Endometrial microvascular endothelial cells (primary cell): ENCODE data around the gene TMEM30A. TPM values are rescaled to one million over a fixed set of nuclear protein-coding genes. Genes with fewer than 3 reads are reported as not detected.

ENCODE experiments used
- in situ Hi-C: cut with HindIII; loops from 2 replicates; pipeline ENCODE4 v1.10.0; 2017; ENCODE audit warnings: low sequenced_read_pairs, low pct_unique_long_range_greater_than_20kb; ENCODE audit errors: inconsistent ontology term
- total RNA-seq: library from RNA; depleted of rRNA; stranded (reverse); fragments of >200 nt; gene quantifications from one replicate; pipeline ENCODE4 v1.2.3, GENCODE V29; 2015; ENCODE audit errors: inconsistent ontology term

The TMEM30A gene
- total RNA-seq, 1 donor from 2014 or later = 313 TPM

GRCh38 chr6:75205776-75206575 lies 78.6 kb downstream of the TMEM30A start, which contains the start of gene COL12A1:
TSS of gene COL12A1 (minus strand) at chr6:75206053. CDS start at chr6:75202792, 3,261 bp downstream.
- in situ Hi-C loops = loop anchor here (25.0 kb wide), 1 partner anchor 1119 kb away; no protein-coding TSS in a partner anchor

- in situ Hi-C loops = loop anchor here (25.0 kb wide), 1 partner anchor 1118 kb away; no protein-coding TSS in a partner anchor
Measured at GRCh38 chr6:75204959-75205775, 79.4 kb downstream of the TMEM30A start.

- in situ Hi-C loops = loop anchor here (25.0 kb wide), 1 partner anchor 1117 kb away; no protein-coding TSS in a partner anchor
Measured at GRCh38 chr6:75204217-75204958, 80.2 kb downstream of the TMEM30A start.

GRCh38 chr6:75203721-75204120 lies 80.9 kb downstream of the TMEM30A start:
- in situ Hi-C loops = loop anchor here (25.0 kb wide), 1 partner anchor 1116 kb away; no protein-coding TSS in a partner anchor

Other genes starting within 250 kb of the TMEM30A start
- gene COL12A1, start 78.7 kb downstream of the TMEM30A start, total RNA-seq = 64.7 TPM
- gene COX7A2, start 41.0 kb downstream of the TMEM30A start, total RNA-seq = 381 TPM
- gene FILIP1, start 209.0 kb upstream of the TMEM30A start, total RNA-seq = 0.09 TPM